H7 (cell line): ENCODE data around the gene MGAT4A. TPM values are rescaled to one million over a fixed set of nuclear protein-coding genes. Genes with fewer than 3 reads are reported as not detected.
A peak's percentile ranks its signal among the peaks of the same experiment; 100 is the strongest.

Experiments used
- DNase-seq: peaks from one replicate; pipeline ENCODE4 v3.0.0; 2012
- H3K27me3 ChIP-seq: 2 replicates; pipeline ENCODE4 v1.6.0; 2011; ENCODE audit warnings: mild to moderate bottlenecking, low read length; ENCODE audit not compliant: control insufficient read depth, insufficient read depth
- H3K36me3 ChIP-seq: replicated peaks from 2 replicates; pipeline ENCODE4 v1.5.1; 2011; ENCODE audit warnings: low read length; ENCODE audit not compliant: control insufficient read depth, insufficient read depth
- H3K4me3 ChIP-seq: 2 replicates; pipeline ENCODE4 v1.5.1; 2011; ENCODE audit warnings: low read depth, mild to moderate bottlenecking, control low read depth, low read length, moderate library complexity; ENCODE audit not compliant: insufficient read depth
- total RNA-seq: library from RNA; depleted of rRNA; stranded (reverse); fragments of >200 nt; shearing (Covaris generic); gene quantifications from 2 replicates; pipeline ENCODE4 v1.2.3, GENCODE V29; 2014

The MGAT4A gene
- total RNA-seq, 1 experiment from 2014 or later = 2.1 TPM

DNA sequence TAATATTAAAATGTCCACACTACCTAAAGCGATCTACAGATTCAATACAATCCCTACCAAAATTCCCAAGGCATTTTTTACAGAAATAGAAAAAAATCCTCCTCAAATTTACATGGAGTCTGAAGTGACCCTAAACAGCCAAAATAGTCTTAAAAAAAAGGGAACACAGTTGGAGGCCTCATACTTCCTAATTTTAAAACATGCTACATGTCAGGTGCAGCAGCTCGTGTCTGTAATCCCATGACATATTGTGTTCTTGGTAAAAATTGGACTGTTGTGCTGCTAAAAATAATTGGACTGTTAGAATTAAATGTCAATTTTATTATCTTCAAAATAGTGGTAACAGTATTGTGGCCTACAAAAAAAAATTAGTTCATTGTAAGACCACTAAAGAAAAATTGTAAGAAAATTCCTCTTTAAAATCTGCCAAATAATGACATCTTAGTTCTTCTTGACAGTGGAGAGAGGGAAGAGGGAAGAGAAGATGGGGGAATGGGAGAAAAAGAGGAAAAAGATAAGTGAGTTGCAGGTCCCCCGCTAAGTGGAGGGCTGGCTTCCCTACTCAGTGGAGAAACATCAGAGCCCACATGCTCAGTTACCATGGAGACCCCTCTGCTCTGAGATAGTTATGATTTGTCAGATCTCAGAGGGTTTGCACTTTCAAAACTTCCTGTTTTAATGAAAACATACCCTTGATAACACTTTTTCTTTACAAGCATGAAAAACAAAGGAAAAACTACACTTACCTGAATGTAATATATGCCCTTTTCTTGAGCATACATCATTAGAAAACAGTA, 76.0 kb downstream of the MGAT4A start:
- Histone ChIP-seq H3K4me3 (no peak overlapping the region), H3K27me3 (no peaks in the 10 kb centered on the region), H3K36me3 (no peaks in the 10 kb centered on the region)
- no peak for DNase-seq

DNA sequence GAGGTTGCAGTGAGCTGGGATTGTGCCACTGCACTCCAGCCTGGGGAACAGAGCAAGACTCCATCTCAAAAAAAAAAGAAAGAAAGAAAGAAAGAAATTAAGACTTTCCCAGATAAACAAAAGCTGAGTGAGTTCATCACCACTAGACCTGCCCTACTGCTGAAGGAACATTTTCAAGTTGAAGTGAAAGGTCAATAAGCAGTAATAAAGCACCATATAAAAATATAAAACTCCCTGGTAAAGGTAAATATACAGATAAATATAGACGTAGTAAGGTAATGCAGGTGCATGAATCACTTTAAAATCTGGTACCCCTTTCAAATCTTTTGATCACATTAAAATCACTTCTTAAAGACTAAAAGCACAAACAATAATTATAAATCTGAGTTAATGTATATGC, 79.9 kb downstream of the MGAT4A start:
- Histone ChIP-seq H3K27me3 (no peaks in the 10 kb centered on the region), H3K4me3 (no peak overlapping the region), H3K36me3 (no peaks in the 10 kb centered on the region)
- no peak for DNase-seq

DNA sequence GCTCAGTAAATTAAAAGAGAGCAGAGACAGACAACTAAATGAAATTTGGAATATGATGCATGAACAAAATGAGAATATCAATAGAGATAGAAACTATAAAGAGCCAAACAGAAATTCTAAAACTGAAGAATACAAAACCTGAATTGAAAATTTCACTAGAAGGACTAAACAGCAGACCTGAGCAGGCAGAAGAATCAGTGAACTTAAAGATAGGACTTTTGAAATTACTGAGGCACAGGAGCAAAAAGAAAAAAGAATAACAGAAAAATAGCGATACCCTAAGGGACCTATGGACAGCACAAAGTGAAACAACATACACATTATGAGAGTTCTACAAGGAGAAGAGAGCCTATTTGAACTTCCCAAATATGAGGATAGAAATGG, 80.9 kb downstream of the MGAT4A start:
- no peak overlapping the region for H3K4me3 ChIP-seq
- no peaks in the 10 kb centered on the region for H3K27me3 ChIP-seq
- no peak for DNase-seq
- H3K36me3 ChIP-seq = no peaks in the 10 kb centered on the region

DNA sequence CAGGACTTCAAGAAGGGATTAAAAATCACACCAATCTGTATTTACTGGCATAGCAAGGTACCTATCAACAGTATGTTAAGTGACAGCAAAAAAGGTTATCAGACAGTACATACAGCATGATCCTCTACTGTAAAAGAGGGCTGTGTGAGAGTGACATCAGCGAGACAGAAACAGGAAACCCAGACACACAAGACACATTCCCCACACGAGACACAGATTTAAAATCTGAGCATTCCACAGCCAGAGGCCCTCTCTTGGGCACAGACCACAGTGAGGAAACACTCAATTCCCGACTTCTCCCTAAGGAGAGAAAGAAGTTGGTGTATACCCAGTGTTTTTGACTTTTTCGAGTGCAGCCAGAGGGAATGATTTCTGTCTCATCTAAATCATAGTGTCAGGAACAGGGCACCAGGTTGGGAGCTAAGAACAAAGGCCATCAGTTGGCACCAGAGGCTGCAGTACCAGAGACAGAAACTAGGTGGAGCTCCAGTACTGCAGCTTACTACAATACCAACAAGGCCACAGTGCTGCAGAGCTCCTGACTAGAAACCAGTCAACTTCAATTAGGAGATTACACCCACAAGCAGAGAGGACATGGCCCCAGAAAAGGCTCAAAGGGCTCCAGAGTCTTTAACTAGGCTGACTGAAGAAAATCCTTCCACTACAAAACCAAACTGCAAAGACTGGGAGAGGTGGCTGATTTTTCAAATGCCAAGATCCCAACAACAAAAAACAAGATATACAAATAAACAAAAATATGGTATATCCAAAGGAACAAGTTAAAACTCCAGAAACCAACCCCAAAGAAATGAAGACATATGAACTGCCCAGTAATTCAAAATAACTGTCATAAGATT, 81.6 kb downstream of the MGAT4A start:
- peak; percentile 57 for DNase-seq
- Histone ChIP-seq H3K4me3 (no peak overlapping the region), H3K27me3 (no peaks in the 10 kb centered on the region), H3K36me3 (no peaks in the 10 kb centered on the region)

DNA sequence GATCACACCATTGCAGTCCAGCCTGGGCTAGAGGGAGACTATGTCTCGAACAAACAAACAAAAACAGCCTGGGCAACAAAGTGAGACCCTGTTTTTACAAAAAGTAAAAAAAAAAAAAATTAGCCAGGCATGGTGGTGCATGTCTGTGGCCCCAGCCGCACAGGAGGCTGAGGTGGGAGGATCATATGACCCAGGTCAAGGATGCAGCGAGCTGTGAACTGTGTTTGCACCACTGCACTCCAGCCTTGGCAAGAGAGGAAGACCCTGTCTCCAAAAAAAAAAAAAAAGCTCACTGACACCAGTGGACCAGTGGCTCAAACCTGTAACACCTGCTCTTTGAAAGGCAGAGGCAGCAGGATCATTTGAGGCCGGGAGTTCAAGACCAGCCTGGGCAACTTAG, 82.5 kb downstream of the MGAT4A start:
- DNase-seq = no peak
- Histone ChIP-seq H3K36me3 (no peaks in the 10 kb centered on the region), H3K27me3 (no peaks in the 10 kb centered on the region), H3K4me3 (no peak overlapping the region)

DNA sequence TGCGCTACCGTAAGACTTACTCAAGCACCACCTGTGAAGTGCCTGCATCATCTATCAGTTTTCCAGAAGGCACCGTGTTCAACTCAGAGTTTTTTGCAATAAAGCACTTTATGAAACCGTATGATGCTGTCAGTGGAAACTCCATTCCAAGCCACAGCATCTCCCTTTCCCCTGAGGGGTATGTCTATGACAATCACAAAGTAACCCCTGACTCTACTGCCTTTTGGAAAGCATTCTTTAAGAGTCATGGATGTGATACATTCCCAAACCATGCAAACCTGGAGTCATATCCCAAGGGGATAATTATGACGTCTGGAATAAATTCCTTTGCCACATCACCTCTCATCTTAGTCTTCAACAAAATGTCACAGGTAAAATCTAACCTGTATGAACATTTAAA, 83.3 kb downstream of the MGAT4A start:
- Histone ChIP-seq H3K4me3 (no peak overlapping the region), H3K27me3 (no peaks in the 10 kb centered on the region), H3K36me3 (no peaks in the 10 kb centered on the region)
- no peak for DNase-seq

DNA sequence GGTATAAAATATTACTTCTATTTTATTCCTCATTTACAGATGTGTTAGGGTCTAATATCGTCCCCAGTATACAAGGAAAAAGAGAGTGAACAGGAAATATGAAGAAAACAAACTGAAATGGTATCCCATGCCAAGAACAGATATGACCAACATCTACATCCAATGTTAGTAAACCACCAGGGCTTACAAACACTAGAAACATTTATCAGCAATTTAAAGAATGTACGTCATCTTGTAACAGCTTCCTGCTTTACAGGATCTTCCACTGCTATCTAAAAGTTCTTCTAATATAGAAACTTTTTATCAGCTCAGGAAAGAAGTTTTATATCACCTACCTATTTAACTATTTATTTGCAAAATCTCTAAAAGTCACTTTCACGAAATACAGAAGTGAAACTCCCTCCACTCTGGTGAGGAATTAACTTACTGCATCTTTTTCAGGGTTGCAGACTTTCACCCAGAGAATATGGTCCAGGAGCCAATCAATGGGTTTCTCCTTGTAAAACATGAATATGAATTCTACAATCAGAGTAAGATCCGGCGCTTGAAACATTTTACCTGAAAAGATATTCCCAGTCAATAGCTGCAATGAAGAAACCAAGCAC, 87.3 kb downstream of the MGAT4A start:
- H3K27me3 ChIP-seq = no peaks in the 10 kb centered on the region
- DNase-seq = no peak
- no peaks in the 10 kb centered on the region for H3K36me3 ChIP-seq
- H3K4me3 ChIP-seq = no peak overlapping the region

DNA sequence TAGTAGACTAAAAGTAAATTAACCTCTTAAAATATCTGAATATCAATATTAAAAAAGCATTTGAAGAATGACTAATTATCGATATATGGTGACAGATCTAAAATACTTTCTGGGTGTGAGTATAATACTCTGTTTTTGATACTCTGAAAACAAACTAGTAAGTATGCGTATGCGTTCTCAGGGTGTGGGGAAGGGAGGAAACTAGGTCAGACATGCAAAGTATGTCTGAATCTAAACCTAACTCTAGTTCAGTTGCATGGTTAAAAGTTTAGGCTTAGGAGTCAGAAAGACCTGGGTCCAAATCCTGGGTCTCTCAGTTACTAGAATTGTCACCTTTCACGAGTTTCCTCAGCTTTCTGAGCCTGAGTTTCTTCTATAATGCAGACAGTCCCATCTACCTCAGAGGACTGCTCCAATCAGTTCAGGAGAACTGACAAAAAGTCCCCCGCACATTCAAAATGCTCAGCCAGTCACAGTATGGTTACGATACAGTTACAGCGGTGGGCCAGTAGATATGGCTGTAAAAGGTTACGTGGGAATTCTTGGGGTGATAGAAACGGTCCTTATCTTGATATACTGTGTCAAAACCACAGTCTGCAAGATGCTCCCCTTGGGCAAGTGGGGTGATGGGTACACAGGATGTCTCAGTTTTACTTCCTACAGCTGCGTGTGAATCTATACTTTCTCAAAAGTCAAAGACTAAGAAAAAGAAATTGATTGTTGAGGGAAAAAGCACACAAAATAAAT, 93.4 kb downstream of the MGAT4A start:
- H3K4me3 ChIP-seq = no peak overlapping the region
- H3K36me3 ChIP-seq = no peaks in the 10 kb centered on the region
- H3K27me3 ChIP-seq = no peaks in the 10 kb centered on the region
- no peak for DNase-seq

DNA sequence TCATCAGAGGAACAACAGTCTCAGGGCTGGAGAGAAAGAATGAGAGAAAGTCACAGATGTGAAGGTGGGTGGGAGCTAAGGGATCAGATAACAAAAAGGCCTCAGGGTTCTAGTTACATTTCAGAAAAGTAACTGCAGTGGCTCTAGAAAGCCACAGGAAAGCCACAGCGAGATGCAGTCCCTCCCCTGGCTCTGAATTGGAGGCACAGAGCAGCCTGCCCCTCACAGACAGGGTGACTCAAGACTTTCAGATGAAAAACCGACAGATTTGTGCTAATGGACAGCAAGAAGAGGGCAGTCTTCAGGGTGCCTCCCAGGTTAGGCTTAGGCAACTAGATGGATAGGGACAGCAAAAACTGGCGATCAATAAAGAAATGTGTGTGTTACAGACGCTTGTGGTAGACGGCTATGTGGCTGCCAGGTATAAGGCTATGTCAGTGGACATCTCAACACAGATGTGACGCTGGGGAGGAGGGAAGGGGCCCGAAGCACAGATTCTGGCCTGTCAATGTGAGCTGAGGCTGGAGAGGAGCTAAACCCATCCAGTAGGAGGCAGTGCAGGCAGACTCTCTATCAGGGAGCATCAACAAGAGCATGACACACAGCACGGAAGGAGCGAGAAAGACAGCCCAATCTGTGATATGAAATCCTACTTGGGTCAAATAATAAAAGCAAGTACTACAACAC, 96.4 kb downstream of the MGAT4A start:
- Histone ChIP-seq H3K4me3 (no peak overlapping the region), H3K27me3 (no peaks in the 10 kb centered on the region), H3K36me3 (no peaks in the 10 kb centered on the region)
- peak; percentile 74 for DNase-seq

DNA sequence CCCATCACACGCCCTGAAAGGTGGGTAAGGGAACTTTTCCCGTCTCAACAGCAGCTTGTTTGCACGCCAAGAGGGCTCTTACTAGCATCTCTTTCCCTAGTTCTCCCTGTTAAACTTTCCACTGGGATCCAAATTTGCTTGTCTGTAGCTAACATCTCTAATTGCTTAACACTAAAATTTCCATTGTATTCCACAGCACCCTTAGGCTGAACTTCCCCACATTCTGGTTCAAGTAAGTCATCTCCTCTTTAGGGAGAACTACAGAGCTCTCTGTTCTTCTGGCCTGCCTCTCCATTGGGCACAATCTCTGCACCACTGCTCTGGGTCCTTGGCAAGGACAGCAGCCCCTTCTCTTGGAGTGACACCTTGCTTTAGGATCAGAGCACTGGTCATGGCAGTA, 98.6 kb downstream of the MGAT4A start:
- Histone ChIP-seq H3K4me3 (no peak overlapping the region), H3K36me3 (no peaks in the 10 kb centered on the region), H3K27me3 (no peaks in the 10 kb centered on the region)
- no peak for DNase-seq

DNA sequence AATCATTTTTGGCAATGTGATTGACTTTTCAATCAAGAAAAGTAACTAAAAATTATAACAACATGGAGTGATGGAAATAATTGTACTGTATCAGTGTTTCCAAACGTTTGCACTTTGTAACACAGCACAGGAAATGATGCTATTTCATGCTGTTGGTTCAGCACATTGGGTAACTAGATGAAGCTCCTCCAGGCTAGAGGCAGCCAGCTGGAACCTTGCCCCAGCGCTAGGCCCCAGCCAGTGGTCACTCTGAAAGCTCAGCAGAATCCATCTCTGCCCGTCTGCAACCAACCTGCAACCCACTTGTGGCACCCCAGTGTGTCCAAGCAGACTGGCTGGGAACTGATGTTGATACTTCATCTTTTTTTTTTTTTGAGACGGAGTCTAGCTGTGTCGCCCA, 107.3 kb downstream of the MGAT4A start:
- no peak for DNase-seq
- no peaks in the 10 kb centered on the region for H3K36me3 ChIP-seq
- no peaks in the 10 kb centered on the region for H3K27me3 ChIP-seq
- H3K4me3 ChIP-seq = no peak overlapping the region

DNA sequence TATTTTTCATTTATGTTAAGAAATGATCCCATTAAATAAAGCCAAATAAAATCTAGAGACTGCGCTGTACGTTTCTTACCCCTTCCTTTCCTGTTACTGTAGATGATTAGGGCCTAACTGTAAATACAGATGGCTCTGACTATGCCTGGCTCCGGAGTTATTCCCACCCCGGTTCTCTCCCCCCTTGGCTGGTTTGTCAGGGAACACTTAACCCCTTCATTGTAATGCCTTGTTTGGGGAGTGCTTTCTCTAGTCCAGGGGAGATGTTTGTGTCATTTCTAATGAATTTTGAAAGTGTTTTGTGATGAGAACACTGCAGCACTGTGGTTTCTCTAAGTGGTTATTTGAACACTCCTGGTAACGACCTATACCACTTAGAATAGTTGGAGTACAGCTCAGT, 113.8 kb downstream of the MGAT4A start:
- H3K4me3 ChIP-seq = no peak overlapping the region
- no peak for DNase-seq
- H3K27me3 ChIP-seq = no peaks in the 10 kb centered on the region
- peaks cover 13% of the 10 kb centered on the region for H3K36me3 ChIP-seq

DNA sequence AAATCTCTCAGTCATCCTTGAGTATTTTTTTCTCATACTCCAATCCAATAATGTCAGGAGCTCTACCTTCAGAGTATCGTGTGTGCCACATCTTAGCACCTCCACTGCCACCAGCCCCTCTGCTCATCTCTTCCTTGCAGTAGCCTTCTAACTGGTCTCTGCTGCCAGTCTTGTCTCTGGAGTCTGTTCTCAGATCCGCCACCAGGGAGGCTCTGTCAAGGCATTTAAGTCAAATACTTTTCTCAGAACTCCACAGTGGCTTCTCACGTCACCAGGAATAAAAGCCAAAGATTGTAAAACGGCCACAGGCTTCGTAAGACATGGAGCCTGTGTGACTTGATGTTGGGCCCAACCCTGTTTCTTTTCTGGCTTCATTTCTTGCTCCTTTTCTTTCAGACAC, 115.5 kb downstream of the MGAT4A start:
- H3K36me3 ChIP-seq = peaks cover 22% of the 10 kb centered on the region
- peak; percentile 30 for DNase-seq

More for the DNA sequence above, 115.5 kb downstream of the MGAT4A start:
- Histone ChIP-seq H3K27me3 (no peaks in the 10 kb centered on the region), H3K4me3 (no peak overlapping the region)
